ENCODE data around the gene LTA4H. TPM values are rescaled to one million over a fixed set of nuclear protein-coding genes. Genes with fewer than 3 reads are reported as not detected.

Gene LTA4H
- total RNA-seq, 1 donor from 2014 or later = 57.3 TPM

DNA sequence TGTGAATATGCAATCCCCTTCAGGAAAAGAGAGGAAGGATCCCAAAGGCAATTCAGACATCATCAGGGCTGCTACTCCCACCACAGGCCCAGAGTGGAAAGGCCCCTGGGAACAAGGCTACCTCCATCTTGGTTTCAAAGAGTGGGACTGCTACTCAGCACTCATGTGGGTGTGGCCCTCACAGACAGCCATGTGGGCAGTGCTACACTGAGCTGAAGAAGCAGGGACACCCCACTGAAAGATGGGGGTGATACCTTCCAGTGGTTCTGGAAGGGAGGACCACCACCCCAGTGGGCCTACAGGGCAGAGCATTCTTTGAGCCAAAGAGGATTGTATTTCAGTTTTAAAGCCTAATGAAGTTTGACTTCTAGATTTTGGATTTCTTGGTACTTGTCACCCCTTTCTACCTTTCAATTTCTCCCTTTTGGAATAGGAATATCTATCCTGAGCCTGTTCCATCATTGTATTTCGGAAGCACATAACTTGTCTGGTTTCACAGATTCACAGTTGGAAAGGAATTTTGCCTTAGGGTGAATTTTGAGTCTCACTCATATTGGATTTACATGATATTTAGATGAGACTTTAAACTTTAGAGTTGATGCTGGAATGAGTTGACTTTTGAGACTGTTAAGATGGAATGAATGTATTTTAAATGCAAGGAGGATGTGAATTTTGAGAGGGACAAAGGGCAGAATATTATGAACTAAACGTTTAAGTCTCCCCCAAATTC lies 16.5 kb upstream of the LTA4H start:
- intact Hi-C loops (cut with micrococcal nuclease) = no loop called here
- Mint-ChIP-seq H3K9me3 (peaks cover 27% of the 10 kb centered on the region), H3K4me1 (ENCODE audit: low read depth) (peaks cover 28% of the 10 kb centered on the region), H3K36me3 (ENCODE audit: low read depth) (peaks cover 13% of the 10 kb centered on the region), H3K27ac (no peak overlapping the region), H3K4me3 (no peak overlapping the region), H3K27me3 (ENCODE audit: insufficient read depth) (no peaks in the 10 kb centered on the region)
- DNase-seq (ENCODE audit: low spot score) = no peak

DNA sequence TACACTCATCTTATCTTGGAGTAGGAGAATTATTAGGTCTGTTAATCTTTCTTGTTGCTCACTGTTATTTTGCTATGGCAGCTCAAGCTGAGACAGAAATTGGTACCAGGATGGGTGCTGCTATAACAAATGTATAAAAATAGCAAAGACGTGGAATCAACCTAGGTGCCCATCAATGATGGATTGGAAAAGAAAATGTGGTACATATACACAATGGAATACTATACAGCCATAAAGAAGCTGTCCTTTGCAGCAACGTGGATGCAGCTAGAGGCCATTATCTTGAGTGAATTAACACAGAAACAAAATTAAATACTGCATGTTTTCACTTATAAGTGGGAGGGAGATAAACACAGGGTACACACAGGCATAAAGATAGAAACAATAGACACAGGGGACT lies 14.8 kb upstream of the LTA4H start:
- no peak for DNase-seq (ENCODE audit: low spot score)
- Mint-ChIP-seq H3K4me1 (ENCODE audit: low read depth) (peaks cover 36% of the 10 kb centered on the region), H3K36me3 (ENCODE audit: low read depth) (peaks cover 10% of the 10 kb centered on the region)

DNA sequence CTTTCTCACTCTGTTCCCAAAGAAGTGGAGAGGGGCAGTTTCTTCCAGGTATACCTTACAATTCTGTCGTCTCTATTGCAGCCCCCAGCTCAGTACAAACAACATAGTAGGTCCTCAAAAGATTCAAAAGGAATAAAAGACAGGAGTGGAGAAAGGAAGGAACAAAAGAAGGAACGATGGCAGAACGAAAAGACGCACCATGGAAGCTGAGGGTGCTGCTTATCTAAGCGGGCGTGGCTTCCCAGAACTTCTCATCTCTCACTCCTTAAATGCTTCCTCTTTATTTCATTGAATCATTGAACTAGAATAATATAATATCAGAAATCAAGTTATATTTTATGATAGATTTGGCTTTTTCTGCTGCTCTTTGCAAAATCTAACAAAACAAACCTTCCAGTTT lies 13.7 kb upstream of the LTA4H start:
- no peak for DNase-seq (ENCODE audit: low spot score)
- Mint-ChIP-seq H3K4me1 (ENCODE audit: low read depth) (peaks cover 44% of the 10 kb centered on the region), H3K27ac (peak overlapping the region; percentile 25), H3K9me3 (peaks cover 24% of the 10 kb centered on the region), H3K4me3 (no peak overlapping the region), H3K27me3 (ENCODE audit: insufficient read depth) (no peaks in the 10 kb centered on the region), H3K36me3 (ENCODE audit: low read depth) (peaks cover 10% of the 10 kb centered on the region)
- intact Hi-C loops (cut with micrococcal nuclease) = loop anchor here (5.0 kb wide), 3 partner anchors 293 to 1907 kb away; partner anchors contain the start of gene CFAP54

More for the DNA sequence above, 14.8 kb upstream of the LTA4H start:
- Mint-ChIP-seq H3K9me3 (peaks cover 27% of the 10 kb centered on the region), H3K4me3 (no peak overlapping the region), H3K27ac (no peak overlapping the region), H3K27me3 (ENCODE audit: insufficient read depth) (no peaks in the 10 kb centered on the region)
- intact Hi-C loops (cut with micrococcal nuclease) = no loop called here

DNA sequence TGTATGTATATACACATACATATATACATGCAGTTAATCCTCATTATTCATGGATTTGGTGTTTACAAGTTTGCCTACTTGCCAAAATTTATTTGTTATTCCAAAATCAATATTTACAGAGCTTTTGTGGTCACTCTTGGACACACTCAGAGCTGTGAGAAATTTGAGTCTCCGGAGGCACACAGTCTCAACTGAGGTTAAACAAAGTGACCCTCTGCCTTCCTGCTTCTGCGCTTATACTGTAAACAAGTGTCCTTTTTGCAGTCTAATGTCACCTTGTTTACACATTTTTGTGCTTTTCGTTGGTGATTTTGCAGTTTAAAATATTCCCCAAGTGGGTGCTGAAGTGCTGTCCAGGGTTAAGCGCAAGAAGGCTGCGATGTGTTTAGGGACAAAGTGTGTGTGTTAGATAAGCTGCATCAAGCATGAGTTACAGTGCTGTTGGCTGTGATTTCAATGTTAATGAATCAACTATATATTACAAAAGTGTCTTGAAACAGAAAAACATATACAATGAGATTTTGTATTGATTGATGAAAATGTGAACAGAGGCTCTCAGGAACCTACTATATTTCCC lies 13.1 kb upstream of the LTA4H start:
- Mint-ChIP-seq H3K27ac (peak overlapping the region; percentile 89), H3K36me3 (ENCODE audit: low read depth) (peaks cover 7% of the 10 kb centered on the region), H3K27me3 (ENCODE audit: insufficient read depth) (no peaks in the 10 kb centered on the region), H3K4me3 (peak overlapping the region; percentile 67), H3K4me1 (ENCODE audit: low read depth) (peaks cover 47% of the 10 kb centered on the region), H3K9me3 (peaks cover 19% of the 10 kb centered on the region)
- DNase-seq (ENCODE audit: low spot score) = no peak
- intact Hi-C loops (cut with micrococcal nuclease) = loop anchor here (5.0 kb wide), 3 partner anchors 294 to 1906 kb away; partner anchors contain the start of gene CFAP54

DNA sequence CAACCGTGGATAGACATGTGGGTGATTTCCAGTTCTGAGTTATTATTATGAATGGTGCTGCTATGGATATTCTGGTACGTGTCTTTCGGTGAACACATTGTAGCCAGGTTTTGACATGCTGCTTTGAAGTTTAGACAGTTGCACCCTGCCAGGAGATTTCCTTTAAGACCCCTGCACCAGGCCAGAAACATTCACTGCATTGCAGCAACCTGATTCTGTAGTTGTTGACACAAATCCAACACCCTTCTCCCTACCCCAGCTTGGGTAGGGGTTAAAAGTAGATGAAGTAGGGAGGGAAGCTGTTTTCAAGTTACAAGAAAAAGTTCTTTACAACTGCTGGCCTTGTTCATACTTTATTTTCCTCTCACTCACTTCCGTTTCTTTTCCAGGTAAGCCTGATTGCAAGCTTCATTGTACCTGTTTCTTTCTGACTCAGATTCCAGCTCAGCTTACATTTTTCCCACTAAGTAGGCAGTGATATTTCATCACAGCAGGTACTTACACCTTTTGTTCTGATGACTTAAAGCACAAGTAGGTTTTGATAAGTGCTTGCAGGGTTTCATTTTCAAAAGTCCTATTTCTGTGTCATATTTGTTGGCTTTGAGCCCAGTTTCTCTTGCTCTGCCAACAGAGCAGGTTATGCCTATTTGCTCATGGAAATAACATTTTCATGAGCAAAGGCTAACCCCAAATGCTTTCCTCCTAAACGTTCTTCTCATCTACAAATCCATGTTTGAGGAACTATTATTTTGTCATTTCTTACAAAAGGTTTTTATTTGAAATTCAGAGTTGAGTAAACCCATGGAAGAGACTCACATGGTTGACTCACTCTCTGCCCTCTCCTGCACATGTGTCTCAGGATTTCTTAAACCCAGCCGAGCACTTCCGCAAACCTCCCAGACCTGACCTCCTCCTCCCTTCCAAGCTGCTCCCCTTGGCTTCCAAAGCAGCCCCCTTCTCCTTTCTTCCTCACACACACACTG lies 12.1 kb upstream of the LTA4H start:
- Mint-ChIP-seq H3K9me3 (peaks cover 9% of the 10 kb centered on the region), H3K4me1 (ENCODE audit: low read depth) (peaks cover 47% of the 10 kb centered on the region), H3K27me3 (ENCODE audit: insufficient read depth) (no peaks in the 10 kb centered on the region), H3K27ac (peak overlapping the region; percentile 89), H3K36me3 (ENCODE audit: low read depth) (peaks cover 5% of the 10 kb centered on the region), H3K4me3 (peak overlapping the region; percentile 67)
- peak; percentile 4 for DNase-seq (ENCODE audit: low spot score)
- intact Hi-C loops (cut with micrococcal nuclease) = loop anchor here (1.0 to 5.0 kb wide), 12 partner anchors 12 to 1905 kb away; partner anchors contain the start of genes CFAP54 and LTA4H

DNA sequence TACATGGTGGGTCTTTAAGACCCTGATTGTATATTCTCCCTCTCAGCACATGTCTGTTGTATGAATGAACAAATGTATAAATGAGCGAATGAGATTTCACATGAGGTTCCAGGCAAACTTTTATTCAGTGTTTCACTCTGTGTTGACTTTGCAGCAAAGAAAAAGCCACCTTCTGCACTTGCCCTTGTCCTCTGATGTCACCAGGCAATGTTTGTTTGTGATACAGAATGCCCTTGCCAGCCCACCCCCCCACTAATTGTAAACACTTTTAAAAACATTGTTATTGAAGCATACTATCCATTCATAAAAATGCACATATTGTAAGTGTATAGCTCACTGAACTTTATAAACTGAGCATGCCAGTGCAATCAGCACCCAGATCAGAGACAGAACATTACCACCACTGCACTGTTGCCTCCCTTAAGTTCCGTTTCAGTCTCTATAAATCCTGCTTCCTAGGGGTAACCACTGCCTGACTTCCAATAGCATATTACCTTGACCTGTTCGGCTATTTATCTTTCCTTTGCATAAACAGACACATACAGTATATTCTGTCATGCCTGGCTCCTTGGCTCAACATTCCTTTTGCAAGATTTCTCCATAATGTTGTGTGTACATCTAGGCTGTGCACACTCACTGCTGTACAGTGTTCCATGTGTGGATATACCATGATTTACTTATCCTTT lies 11.3 kb upstream of the LTA4H start:
- intact Hi-C loops (cut with micrococcal nuclease) = loop anchor here (1.0 to 5.0 kb wide), 12 partner anchors 11 to 1904 kb away; partner anchors contain the start of genes CFAP54 and LTA4H
- H3K4me1 Mint-ChIP-seq (ENCODE audit: low read depth) = peaks cover 47% of the 10 kb centered on the region
- H3K9me3 Mint-ChIP-seq = peaks cover 5% of the 10 kb centered on the region
- H3K27me3 Mint-ChIP-seq (ENCODE audit: insufficient read depth) = no peaks in the 10 kb centered on the region
- peaks cover 4% of the 10 kb centered on the region for H3K36me3 Mint-ChIP-seq (ENCODE audit: low read depth)
- no peak for DNase-seq (ENCODE audit: low spot score)
- peak overlapping the region; percentile 67 for H3K4me3 Mint-ChIP-seq
- peak overlapping the region; percentile 89 for H3K27ac Mint-ChIP-seq

DNA sequence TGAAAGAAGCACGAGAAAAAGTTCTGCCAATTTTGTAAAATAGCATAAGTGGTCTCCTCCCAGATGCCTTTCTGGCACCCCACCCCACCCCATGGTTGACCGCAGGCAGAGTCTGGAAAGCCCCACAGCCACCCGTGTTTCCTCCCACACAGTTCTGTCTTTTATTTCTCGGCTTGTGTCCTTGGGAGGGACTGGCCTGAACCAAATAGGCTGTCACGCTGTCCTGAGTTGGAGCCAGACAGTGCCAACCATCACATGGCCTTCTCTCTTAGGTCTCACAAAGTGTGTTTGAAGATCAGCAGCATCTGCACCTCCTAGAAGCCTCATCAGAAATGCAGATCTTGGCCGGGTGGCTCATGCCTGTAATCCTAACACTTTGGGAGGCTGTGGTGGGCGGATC lies 10.2 kb upstream of the LTA4H start:
- no peaks in the 10 kb centered on the region for H3K27me3 Mint-ChIP-seq (ENCODE audit: insufficient read depth)
- H3K9me3 Mint-ChIP-seq = peaks cover 5% of the 10 kb centered on the region
- H3K4me1 Mint-ChIP-seq (ENCODE audit: low read depth) = peaks cover 47% of the 10 kb centered on the region
- no peak for DNase-seq (ENCODE audit: low spot score)
- no peak overlapping the region for H3K4me3 Mint-ChIP-seq
- intact Hi-C loops (cut with micrococcal nuclease) = loop anchor here (5.0 kb wide), 3 partner anchors 297 to 1903 kb away; partner anchors contain the start of gene CFAP54
- H3K36me3 Mint-ChIP-seq (ENCODE audit: low read depth) = peaks cover 4% of the 10 kb centered on the region
- H3K27ac Mint-ChIP-seq = no peak overlapping the region

DNA sequence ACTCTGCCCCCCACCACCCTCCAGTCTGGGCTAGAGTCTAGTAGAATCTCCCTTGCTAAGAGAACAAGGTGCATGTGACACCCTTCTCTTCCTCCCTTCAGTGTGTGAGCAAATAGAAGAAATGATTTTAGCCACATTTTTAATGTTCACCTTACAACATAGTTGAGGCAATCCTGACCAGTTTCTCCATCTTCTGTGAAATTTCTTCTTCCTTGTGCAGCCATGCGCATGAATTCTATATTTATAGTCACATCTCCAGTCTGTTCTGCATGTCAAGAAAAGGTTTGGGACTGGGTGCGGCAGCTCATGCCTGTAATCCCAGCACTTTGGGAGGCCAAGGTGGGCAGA lies 9.5 kb upstream of the LTA4H start:
- peaks cover 1% of the 10 kb centered on the region for H3K36me3 Mint-ChIP-seq (ENCODE audit: low read depth)
- no peaks in the 10 kb centered on the region for H3K9me3 Mint-ChIP-seq
- H3K27ac Mint-ChIP-seq = peak overlapping the region; percentile 50
- H3K4me1 Mint-ChIP-seq (ENCODE audit: low read depth) = peaks cover 47% of the 10 kb centered on the region
- no peak overlapping the region for H3K4me3 Mint-ChIP-seq
- H3K27me3 Mint-ChIP-seq (ENCODE audit: insufficient read depth) = no peaks in the 10 kb centered on the region
- intact Hi-C loops (cut with micrococcal nuclease) = loop anchor here (5.0 kb wide), 3 partner anchors 297 to 1903 kb away; partner anchors contain the start of gene CFAP54
- no peak for DNase-seq (ENCODE audit: low spot score)

DNA sequence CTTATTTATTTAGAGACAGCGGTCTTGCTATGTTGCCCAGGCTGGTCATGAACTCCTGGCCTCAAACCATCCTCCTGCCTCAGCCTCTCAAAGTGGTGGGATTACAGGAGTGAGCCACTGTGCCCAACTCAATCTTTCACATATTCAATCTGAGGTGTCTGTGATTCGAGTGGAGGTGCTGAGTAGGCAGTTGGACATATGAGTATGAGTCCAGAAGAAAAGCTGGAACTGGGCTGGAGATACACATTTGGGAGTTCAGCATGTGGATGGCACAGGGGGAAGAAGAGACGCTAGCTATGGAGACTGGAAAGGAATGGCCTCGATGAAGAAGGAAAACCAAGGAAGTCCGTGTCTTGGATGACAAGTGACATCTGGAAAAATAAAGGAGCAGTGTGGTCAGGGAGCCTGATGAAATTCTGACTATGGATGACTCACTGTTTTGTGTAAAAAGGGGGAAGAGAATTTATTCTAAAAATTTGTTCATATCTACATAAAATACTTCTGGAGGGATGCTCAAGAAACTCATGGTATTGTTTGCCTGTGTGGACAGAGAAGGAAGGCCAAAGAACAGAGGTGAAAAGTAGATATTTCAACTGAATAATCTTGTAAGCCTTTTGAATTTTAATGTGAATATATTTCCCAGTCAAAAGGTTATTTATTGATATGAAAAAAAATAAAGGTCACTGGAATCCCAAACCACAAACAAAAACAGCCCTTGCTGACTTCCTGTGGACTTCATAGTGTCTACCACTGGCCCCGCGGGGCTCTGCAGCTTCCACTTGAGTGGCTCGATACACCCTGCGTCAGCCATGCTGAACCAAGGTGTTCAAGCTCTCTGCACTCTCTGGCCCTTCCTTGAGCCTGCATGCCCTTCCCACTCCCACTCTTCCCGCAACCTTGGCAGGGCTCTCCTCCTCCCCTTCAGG lies 8.9 kb upstream of the LTA4H start:
- intact Hi-C loops (cut with micrococcal nuclease) = no loop called here
- no peak for DNase-seq (ENCODE audit: low spot score)
- Mint-ChIP-seq H3K9me3 (no peaks in the 10 kb centered on the region), H3K4me1 (ENCODE audit: low read depth) (peaks cover 43% of the 10 kb centered on the region), H3K4me3 (no peak overlapping the region), H3K27ac (peak overlapping the region; percentile 50), H3K27me3 (ENCODE audit: insufficient read depth) (no peaks in the 10 kb centered on the region), H3K36me3 (ENCODE audit: low read depth) (no peaks in the 10 kb centered on the region)

DNA sequence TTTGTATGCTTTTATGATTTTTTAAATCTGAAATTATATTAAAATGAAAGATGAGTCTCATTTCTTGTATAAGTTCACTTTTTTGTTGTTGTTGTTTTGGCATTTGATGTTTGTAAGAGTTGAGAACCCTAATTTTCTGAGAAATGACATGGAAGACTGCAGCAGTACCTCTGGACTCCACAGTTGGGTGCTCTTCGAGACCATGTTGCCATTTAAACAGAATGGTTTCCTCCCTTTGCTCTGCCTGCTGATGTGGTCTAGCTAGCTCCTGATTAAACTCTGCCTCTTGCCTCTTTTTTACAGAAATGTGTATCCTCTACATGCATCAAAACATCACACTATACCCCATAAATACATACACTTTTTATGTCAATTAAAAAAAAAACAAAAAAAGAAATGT lies 5.8 kb upstream of the LTA4H start:
- H3K36me3 Mint-ChIP-seq (ENCODE audit: low read depth) = no peaks in the 10 kb centered on the region
- H3K9me3 Mint-ChIP-seq = no peaks in the 10 kb centered on the region
- peaks cover 12% of the 10 kb centered on the region for H3K4me1 Mint-ChIP-seq (ENCODE audit: low read depth)
- intact Hi-C loops (cut with micrococcal nuclease) = no loop called here
- no peak overlapping the region for H3K4me3 Mint-ChIP-seq
- H3K27me3 Mint-ChIP-seq (ENCODE audit: insufficient read depth) = no peaks in the 10 kb centered on the region
- no peak overlapping the region for H3K27ac Mint-ChIP-seq
- DNase-seq (ENCODE audit: low spot score) = no peak

DNA sequence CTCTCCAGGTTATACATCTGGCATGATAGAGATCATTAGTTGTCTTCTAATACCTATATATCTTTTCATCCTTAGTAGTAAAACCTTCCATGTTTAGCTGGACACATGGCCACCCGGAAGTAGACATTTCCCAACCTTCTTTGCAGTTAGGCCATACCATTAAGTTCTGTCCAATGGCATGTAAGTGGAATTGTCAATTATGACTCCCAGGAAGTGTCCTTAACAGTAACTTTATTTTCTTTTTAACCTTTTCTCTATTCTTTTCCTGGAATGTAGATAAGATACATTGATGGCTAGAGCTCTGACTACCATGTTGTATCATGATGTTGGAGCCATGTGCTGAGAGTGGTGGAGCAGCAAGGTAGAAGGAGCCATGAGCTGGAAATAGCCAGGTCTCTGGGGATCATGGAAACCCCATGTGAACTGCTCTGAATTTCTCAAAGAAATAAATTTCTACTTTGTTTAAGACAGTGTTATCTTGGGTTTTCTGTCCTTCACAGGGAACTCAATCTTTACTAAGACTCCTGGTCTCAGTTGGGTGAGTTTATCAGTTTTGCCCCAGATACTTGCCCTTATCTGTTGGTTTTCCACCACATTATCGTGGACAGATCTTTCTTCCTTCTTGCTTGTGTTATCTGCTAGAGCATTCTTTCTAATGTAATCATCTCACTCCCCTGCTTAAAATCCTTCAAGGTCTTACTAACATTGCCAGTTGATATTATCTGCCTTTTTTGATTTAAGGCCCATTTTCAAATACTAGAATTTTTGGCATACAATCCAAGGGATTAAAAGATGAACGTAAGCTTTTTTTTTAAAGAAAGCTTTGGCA lies 5.1 kb upstream of the LTA4H start:
- Mint-ChIP-seq H3K27me3 (ENCODE audit: insufficient read depth) (no peaks in the 10 kb centered on the region), H3K4me3 (no peak overlapping the region), H3K27ac (no peak overlapping the region), H3K36me3 (ENCODE audit: low read depth) (no peaks in the 10 kb centered on the region), H3K4me1 (ENCODE audit: low read depth) (peaks cover 11% of the 10 kb centered on the region), H3K9me3 (no peaks in the 10 kb centered on the region)
- intact Hi-C loops (cut with micrococcal nuclease) = no loop called here
- no peak for DNase-seq (ENCODE audit: low spot score)

Data from activated T-helper 1 cell treated with anti-CD3 and anti-CD28 coated beads, Interleukin-12 subunit alpha, Interleukin-12 subunit beta, Interleukin-2, Interleukin-4 antibody, amounts not matched to agents 30 ng/mL and 10 ng/mL and 1 ng/mL, durations not matched to agents 14 hours and 24 hours and 36 hours (primary cell).